A673 (cell line): ENCODE results near the gene NUP188.

Source experiments
- EZH2 ChIP-seq: fragments of 200-600 bp; sonication (generic); IDR thresholded peaks from 2 replicates; pipeline ENCODE4 v1.6.1; 2017; ENCODE audit warnings: borderline replicate concordance, low read depth, mild to moderate bottlenecking, mixed read lengths, antibody characterized with exemption, low read length; ENCODE audit not compliant: poor library complexity, severe bottlenecking
- TF ChIP-seq, protein P1 (sequence below): fragments of 300-800, 200-600 bp; sonication (generic); conservative IDR thresholded peaks from 2 replicates; pipeline ENCODE4 v1.5.1; 2017; ENCODE audit warnings: low read depth, mild to moderate bottlenecking, antibody characterized with exemption, low read length, moderate library complexity, mixed read lengths

DNA sequence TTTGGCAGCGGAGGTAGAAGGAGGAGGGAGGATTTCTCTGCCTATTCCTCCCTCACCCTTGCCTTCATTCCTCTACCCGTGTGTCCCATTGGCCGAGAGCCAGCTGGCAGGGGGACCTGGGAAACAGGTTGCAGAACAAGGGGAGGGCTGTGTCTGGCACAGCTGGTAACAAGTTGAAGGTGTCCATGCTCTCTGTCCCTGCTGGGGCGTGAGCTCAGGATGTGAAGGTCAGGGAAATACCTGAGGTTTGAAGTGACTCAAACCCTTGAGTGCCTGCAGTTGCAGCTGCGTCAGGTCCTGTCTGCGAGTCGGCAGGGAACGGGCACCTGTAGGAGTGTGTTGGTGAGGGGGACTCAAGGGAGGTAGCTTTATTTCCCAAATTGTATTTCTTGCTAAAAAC lies 105.1 kb downstream of the NUP188 start:
- TF ChIP-seq, protein P1, sequence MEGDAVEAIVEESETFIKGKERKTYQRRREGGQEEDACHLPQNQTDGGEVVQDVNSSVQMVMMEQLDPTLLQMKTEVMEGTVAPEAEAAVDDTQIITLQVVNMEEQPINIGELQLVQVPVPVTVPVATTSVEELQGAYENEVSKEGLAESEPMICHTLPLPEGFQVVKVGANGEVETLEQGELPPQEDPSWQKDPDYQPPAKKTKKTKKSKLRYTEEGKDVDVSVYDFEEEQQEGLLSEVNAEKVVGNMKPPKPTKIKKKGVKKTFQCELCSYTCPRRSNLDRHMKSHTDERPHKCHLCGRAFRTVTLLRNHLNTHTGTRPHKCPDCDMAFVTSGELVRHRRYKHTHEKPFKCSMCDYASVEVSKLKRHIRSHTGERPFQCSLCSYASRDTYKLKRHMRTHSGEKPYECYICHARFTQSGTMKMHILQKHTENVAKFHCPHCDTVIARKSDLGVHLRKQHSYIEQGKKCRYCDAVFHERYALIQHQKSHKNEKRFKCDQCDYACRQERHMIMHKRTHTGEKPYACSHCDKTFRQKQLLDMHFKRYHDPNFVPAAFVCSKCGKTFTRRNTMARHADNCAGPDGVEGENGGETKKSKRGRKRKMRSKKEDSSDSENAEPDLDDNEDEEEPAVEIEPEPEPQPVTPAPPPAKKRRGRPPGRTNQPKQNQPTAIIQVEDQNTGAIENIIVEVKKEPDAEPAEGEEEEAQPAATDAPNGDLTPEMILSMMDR: no peak
- no peak for TF ChIP-seq EZH2
